ENCODE measurements around the gene PATZ1.

The PATZ1 gene

GRCh38 chr22:31313366-31314147, 32.6 kb downstream of the PATZ1 start:
- peak; percentile 61 for DNase-seq (ENCODE audit: low read depth)

DNA sequence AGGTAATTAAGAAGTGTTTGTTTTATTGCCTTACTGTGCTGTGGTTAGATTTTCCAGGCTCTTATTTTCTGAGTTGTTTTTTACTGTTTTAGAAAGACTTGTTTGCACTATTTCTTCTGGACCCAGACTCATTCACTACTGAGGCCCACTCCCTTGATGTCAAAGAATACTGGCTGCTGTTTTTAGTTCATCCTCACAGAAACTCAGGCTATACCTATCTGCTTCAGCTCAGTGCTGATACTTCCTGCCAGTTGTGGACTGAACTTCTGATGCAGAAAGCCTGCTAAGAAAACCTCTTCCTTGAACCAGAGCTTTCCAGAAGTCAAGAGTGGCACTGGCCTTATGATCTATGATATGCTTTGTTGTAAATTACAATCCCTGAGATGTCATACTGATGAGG, 38.0 kb downstream of the PATZ1 start:
- no peak for DNase-seq (ENCODE audit: low read depth)

DNA sequence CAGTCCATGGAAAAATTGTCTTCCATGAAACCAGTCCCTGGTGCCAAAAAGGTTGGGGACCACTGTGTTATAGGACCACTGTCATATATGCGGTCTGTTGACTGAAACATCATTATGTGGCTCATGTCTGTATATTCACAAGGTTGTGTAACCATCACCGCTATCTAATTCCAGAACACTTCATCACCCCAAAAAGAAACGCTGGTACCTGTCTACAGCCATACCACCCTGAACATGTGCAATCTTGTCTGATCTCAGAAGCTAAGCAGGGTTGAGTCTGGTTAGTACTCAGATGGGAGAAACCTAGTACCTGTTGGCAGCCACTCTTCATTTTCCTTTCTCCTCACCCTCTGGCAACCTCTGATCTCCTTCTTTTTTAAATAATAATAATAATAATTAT, 41.0 kb downstream of the PATZ1 start:
- no peak for DNase-seq (ENCODE audit: low read depth)

DNA sequence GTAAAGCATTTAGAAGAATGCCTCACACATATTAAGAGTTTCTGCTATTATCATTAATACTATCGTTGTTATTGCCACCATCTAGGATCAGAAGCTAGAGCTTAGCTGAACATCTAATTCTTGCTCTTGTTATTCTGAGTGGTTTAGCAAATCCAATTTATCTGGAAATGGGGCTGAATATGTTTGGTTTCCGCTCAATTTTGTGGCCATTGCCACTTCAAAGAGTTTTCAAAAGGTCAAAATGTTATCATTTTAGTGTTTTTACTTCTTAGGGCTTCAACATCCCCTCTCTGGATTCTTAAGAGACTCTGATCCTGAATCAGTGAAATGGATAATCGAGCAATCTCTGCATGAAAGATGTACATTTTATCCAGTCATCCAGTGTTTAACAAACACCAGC, 43.6 kb downstream of the PATZ1 start:
- no peak for DNase-seq (ENCODE audit: low read depth)

- DNase-seq (ENCODE audit: low read depth), result no peak
These were observed 44.1 kb downstream of the PATZ1 start for GRCh38 chr22:31302006-31302405.

GRCh38 chr22:31300896-31301295, 45.2 kb downstream of the PATZ1 start:
- DNase-seq (ENCODE audit: low read depth), result no peak

DNA sequence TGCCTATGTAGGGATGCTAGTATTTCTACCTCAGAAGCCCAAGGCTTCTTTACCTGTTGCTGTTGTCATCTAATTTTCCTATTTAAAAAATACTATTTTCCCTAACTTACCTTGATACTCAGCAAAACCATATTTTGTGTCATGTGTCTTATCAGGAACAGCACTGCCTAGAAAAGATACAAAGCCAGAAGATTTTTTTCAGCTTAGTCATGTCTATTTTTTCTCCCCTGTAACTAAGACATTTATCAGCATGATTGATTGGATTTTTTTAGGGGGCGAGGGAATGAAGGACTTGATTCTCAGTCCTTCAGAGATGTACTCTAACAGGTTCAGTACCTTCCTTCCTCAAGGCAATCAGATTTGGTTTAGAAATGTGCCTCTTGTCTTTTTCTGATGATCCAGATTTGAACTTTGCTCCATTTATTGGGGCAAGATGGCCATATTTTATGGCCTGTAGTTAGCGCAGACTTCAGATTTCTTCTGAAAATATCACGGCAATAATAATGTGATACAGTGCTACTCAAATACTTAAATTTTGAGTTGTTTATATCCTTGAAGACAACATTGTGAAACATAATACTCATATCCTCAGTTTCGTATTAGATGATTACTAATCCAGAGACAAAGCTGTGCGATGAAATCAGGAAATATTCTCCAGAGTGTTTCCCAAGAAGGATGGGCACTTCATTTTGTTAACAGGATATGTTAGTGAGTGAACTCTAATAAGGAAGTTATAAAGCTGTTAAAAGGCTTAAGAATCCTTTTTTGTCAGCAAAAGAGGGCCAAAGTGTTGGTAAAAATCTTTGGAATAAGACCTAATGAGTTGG, 50.1 kb downstream of the PATZ1 start:
- DNase-seq (ENCODE audit: low read depth), result no peak

DNA sequence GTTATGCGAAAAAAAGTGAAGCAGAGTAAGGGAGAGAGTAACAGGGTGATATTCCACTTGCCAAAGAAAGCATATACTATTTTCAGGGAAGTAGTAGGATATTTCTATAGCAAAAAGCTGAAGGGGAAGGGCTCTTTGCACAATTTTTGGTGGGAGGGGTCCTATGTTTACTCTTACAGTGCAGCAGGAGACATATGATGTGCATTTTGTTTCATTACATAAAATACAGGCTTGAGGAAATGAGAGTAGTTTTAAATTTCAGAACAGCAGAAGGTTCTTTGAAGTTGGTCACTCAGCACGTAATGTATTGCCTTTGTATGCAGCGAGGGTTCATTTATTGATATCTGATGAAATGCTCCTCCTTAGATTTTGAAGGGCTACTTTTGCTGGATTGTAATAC, 50.8 kb downstream of the PATZ1 start:
- no peak for DNase-seq (ENCODE audit: low read depth)

- DNase-seq (ENCODE audit: low read depth), result peak; percentile 75
These were observed 53.7 kb downstream of the PATZ1 start, which contains the start of gene PIK3IP1 for GRCh38 chr22:31292236-31292989. Gene PIK3IP1, minus strand, starts transcription at chr22:31292488. Its CDS starts 144 bp downstream, at chr22:31292344.

DNA sequence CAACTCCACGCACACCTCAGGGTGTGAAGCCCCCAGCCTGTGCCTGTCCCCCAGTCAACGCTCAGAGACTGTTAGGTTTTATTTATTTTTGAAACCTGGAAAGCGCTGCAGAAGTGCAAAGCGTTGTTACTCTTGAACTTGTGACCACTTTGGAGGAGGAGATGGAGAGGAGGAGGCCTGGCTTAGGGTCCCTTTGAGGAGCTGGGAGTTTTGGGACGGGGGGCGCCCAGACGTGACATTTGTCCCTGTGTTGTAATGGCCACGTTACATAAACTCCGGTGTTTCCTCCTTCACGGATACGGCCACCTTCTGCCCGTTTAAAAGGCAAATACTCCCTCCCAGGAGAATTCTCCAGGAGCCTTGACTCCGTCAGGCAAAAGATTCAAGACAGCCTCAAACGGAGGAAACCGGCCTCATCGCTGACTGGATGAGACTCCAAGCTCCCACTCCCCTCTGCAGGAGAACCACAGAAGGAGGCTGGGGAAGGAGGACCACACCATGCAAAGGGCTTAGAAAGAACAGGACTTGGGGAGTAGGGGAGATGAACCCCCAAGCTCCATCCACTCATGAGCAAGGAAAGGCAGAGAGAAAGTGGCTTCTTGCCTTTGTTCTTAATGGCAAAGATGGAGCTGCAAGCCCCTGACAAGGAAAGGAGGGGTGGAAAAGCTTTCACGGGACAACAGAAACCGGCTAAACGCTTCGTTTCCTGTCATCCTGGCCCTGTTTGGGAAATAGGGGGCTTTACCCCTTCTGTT, 54.5 kb downstream of the PATZ1 start:
- no peak for DNase-seq (ENCODE audit: low read depth)

GRCh38 chr22:31290494-31291471, 55.4 kb downstream of the PATZ1 start:
- DNase-seq (ENCODE audit: low read depth), result peak; percentile 83

- no peak for DNase-seq (ENCODE audit: low read depth)
These were observed 56.8 kb downstream of the PATZ1 start for GRCh38 chr22:31289344-31289743.

DNA sequence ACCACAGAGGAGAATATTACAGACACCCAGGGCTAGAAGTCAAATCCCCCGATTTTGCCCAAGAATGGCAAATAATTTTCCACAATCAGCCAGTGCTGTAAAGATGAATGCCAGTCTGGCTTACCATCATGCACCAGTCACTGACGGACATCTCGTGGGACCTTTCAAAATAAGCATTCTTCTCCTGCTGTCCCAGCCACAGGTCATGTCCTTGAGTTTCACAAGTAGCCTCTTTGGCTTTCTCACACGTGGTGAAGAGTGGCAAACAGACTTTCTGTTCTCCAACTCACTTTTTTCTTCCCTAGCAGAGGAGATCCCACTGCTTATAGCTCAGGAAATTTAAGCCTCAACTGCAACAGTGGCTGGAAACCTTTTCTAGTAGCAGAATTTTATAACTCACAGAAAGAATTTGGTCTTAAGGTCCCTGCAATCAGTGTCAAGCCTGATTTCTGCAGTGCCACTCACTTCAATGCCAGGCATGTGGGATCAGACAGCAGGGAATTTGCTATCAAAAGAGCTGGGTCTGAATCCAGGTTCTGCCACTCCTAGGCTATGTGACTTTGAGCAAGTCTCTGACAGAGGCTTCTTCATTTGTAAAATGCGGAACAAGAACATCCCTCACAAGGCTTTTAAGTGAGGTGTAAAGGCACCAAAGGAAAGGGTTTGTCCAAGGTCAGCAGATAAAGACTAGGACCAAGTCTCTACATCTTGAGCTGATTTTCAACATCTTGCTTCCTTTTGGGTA, 57.5 kb downstream of the PATZ1 start:
- DNase-seq (ENCODE audit: low read depth), result no peak

DNA sequence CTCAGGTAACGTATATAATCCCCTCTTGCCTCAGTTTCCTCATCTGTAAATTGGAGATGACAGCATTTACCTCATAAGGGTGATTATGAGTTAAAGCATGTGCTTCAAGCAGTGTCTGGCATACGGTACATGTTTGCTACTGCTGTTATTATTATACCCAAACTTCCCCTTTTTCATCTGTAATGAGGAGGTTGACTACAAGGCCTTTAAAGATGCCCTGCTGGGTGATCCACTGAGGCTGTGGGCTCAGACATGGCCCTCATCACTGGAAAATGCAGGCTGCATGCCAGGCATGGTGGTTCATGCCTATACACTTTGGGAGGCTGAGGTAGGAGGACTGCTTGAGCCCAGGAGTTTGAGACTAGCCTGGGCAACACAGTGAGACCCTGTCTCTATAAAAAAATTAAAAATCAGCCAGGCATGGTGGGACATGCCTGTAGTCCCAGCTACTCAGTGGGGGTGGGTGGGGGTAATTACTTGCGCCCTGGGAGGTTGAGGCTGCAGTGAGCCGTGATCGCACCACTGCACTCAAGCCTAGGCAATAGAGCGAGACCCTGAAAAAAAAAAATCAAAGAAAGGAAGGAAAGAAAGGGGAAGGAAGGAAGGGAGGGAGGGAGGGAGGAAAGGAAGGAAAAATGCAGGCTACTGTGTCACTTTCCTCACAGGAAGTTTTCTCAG, 58.2 kb downstream of the PATZ1 start:
- DNase-seq (ENCODE audit: low read depth), result no peak

GRCh38 chr22:31286360-31287255, 59.5 kb downstream of the PATZ1 start:
- DNase-seq (ENCODE audit: low read depth), result no peak

DNA sequence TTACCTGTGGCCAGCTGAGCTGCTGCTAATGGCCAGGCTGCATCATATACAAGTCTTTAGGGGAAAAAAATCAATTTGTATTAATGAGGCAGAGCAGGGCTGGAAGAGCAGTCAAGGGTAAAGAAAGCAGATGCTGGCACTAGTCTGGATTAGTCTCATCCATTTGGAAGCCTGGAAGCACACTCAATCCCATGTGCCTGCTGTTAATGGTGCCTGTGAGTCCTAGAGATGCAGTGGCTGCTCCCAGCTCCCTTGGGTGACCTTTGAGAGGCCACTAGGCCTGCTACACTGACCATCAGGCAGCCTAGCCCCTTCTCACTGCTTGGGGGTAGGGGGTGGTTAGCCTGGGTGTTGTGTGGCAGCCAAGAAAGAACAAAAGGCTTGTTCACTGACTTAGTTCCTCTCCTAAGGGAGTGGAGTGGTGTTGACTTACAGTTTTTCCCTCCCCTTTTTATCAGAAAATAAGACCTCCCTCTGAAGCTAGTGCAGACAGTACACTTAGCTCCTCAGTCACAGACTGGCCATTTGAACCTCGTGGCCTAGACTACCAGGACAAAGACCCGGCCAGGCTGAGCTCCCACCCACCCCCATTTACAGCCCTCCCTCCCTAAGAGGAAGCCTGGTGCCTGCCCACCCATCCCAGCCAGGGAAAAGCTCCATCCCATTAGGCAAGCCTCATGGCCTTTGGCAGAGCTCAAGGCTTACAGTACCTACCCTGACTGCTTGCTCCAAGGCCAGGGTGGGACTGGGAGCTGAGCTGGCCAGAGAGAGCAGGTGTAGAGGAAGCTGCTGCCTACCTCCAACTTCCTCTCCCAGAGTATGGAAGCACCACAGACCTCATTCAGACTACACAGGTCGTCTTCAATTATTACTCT, 61.6 kb downstream of the PATZ1 start:
- DNase-seq (ENCODE audit: low read depth), result no peak
